ENCODE results near the gene MLLT3. TPM values are rescaled to one million over a fixed set of nuclear protein-coding genes. Genes with fewer than 3 reads are reported as not detected.

The MLLT3 gene
- 10 to 100 TPM in 3 of 4 donors, 1 to 10 TPM in 1; 2.1 to 30.4 (median 14.0) TPM for total RNA-seq

- intact Hi-C loops (cut with DNase I; ENCODE audit: low total_unique reads): no loop called here
- Histone ChIP-seq H3K9me3 (no peaks in the 10 kb centered on the region), H3K4me1 (no peaks in the 10 kb centered on the region), H3K4me3 (peak within 1 kb of the TSS; percentile 77 to 84), H3K27ac (peak within 1 kb of the TSS; percentile 92 to 96), H3K36me3 (no peaks in the 10 kb centered on the region), H3K27me3 (no peaks in the 10 kb centered on the region)
- DNase-seq: peak; percentile 95 to 97
- peak in 3 of 4 experiments; percentile 4 to 26 (median 21) for TF ChIP-seq CTCF (IDR thresholded peaks at IDR 0.05)
- peak; percentile 84 for TF ChIP-seq POLR2A (IDR thresholded peaks at IDR 0.05)
These were observed at the start of gene MLLT3 for GRCh38 chr9:20622330-20623020. MLLT3 (minus strand) TSS chr9:20622499.

- Histone ChIP-seq H3K4me3 (no peak overlapping the region), H3K4me1 (no peaks in the 10 kb centered on the region), H3K9me3 (no peaks in the 10 kb centered on the region), H3K36me3 (no peaks in the 10 kb centered on the region), H3K27me3 (no peaks in the 10 kb centered on the region), H3K27ac (no peak overlapping the region)
- no peak for TF ChIP-seq CTCF (IDR thresholded peaks at IDR 0.05)
- no peak for TF ChIP-seq POLR2A (IDR thresholded peaks at IDR 0.05)
- no peak for DNase-seq
- intact Hi-C loops (cut with DNase I; ENCODE audit: low total_unique reads): no loop called here
These were observed 49.3 kb upstream of the MLLT3 start for GRCh38 chr9:20671635-20672034.

- no peaks in the 10 kb centered on the region for H3K27me3 ChIP-seq
- no peak overlapping the region for H3K4me3 ChIP-seq
- intact Hi-C loops (cut with DNase I; ENCODE audit: low total_unique reads): no loop called here
- no peaks in the 10 kb centered on the region for H3K36me3 ChIP-seq
- no peaks in the 10 kb centered on the region for H3K4me1 ChIP-seq
- TF ChIP-seq CTCF (IDR thresholded peaks at IDR 0.05): no peak
- TF ChIP-seq POLR2A (IDR thresholded peaks at IDR 0.05): no peak
- H3K9me3 ChIP-seq: no peaks in the 10 kb centered on the region
- DNase-seq: no peak
- no peak overlapping the region for H3K27ac ChIP-seq
These were observed 48.1 kb upstream of the MLLT3 start for GRCh38 chr9:20670395-20670794.

GRCh38 chr9:20664501-20664900 lies 42.2 kb upstream of the MLLT3 start:
- Histone ChIP-seq H3K9me3 (no peaks in the 10 kb centered on the region), H3K36me3 (no peaks in the 10 kb centered on the region), H3K4me1 (no peaks in the 10 kb centered on the region), H3K27ac (no peak overlapping the region), H3K4me3 (no peak overlapping the region), H3K27me3 (no peaks in the 10 kb centered on the region)
- intact Hi-C loops (cut with DNase I; ENCODE audit: low total_unique reads): no loop called here
- DNase-seq: no peak
- TF ChIP-seq POLR2A (IDR thresholded peaks at IDR 0.05) (no peak), CTCF (IDR thresholded peaks at IDR 0.05) (no peak)

- H3K36me3 ChIP-seq: no peaks in the 10 kb centered on the region
- no peak overlapping the region for H3K4me3 ChIP-seq
- no peak for DNase-seq
- no peak for TF ChIP-seq CTCF (IDR thresholded peaks at IDR 0.05)
- no peak for TF ChIP-seq POLR2A (IDR thresholded peaks at IDR 0.05)
- no peaks in the 10 kb centered on the region for H3K27me3 ChIP-seq
- H3K27ac ChIP-seq: no peak overlapping the region
- H3K9me3 ChIP-seq: no peaks in the 10 kb centered on the region
- intact Hi-C loops (cut with DNase I; ENCODE audit: low total_unique reads): no loop called here
- H3K4me1 ChIP-seq: no peaks in the 10 kb centered on the region
These were observed 40.8 kb upstream of the MLLT3 start for GRCh38 chr9:20663133-20663532.

All from uterus (tissue), 4 donors.